H1 (cell line): ENCODE results near the gene TOMM40. TPM values are rescaled to one million over a fixed set of nuclear protein-coding genes. Genes with fewer than 3 reads are reported as not detected.

Experiments
- ASH2L ChIP-seq: fragments of 200-600, 300-600 bp; sonication (generic); IDR thresholded peaks from one replicate; pipeline ENCODE4 v1.7.1; 2017; ENCODE audit warnings: low read length
- BCL11A ChIP-seq, 2 experiments: IDR thresholded peaks; one replicate each; pipeline ENCODE4 v1.6.1; 2011; ENCODE audit warnings: low read depth in 2 of 2, low read length in 2 of 2, mild to moderate bottlenecking in 2 of 2
- JUND ChIP-seq: IDR thresholded peaks from 2 replicates; pipeline ENCODE4 v1.6.1; 2011; ENCODE audit warnings: mild to moderate bottlenecking, improper control_type of control experiment, low read length
- SIRT6 ChIP-seq: IDR thresholded peaks from one replicate; pipeline ENCODE4 v1.7.1; 2012; ENCODE audit warnings: low read length, inconsistent platforms
- TEAD4 ChIP-seq: IDR thresholded peaks from 2 replicates; pipeline ENCODE4 v1.6.1; 2012; ENCODE audit warnings: low read depth, low read length, inconsistent platforms, mixed read lengths
- polyA plus RNA-seq, 7 experiments: library from polyadenylated mRNA; depleted of rRNA in 3 of 7; stranded (reverse) in 5 of 7; unstranded in 2 of 7; fragments of >200 nt in 5 of 7; fragments of 200-250 nt in 2 of 7; gene quantifications; 1 replicate in 5 of 7; 2 replicates in 1 of 7; 4 replicates in 1 of 7; pipeline versions ENCODE4 v1.2.1 to v1.2.3, GENCODE V29; 2011 to 2013; ENCODE audit warnings: missing spikeins in 2 of 7, mixed read lengths in 2 of 7
- total RNA-seq: library from RNA; stranded (reverse); fragmentation: NEBNext Ultra II Directional; extraction: Animal tissue kit (Norgen Biotek cat#: 25700); gene quantifications from 2 replicates; pipeline ENCODE4 v1.2.1, GENCODE V29; 2021

TOMM40 gene
- total and polyA plus RNA-seq, 2 of the 8 experiments (the other 6 are each of a cell fraction or from before 2014, with no cell fraction given), result 154 to 179 TPM

DNA sequence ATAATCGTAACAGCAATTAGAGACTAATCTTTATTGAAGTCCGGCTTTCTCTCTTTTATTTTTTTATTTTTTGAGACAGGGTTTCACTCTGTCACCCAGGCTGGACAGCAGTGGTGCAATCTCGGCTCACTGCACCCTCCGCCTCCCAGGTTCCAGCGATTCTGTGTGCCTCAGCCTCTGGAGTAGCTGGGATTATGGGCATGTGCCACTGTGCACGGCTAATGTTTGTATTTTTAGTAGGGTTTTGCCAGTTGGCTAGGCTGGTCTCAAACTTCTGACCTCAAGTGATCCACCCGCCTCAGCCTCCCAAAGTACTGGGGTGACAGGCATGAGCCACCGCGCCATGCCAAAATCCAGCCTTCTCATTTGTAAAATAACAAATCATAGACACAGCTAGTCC lies 58.5 kb downstream of the TOMM40 start (continued):
- TF ChIP-seq SIRT6, result no peak
- TF ChIP-seq ASH2L, result no peak
- no peak for TF ChIP-seq TEAD4
- TF ChIP-seq JUND, result no peak
- TF ChIP-seq BCL11A (IDR thresholded peaks at IDR 0.05; ENCODE audit: low read depth in 2 of 2, low read length in 2 of 2), result no peak
